Measurements from ENCODE around the gene INSRR.

INSRR gene

GRCh38 chr1:156803086-156803851 lies 55.6 kb downstream of the INSRR start:
- DNase-seq: no peak

GRCh38 chr1:156802421-156802935 lies 56.4 kb downstream of the INSRR start:
- DNase-seq: no peak

DNA sequence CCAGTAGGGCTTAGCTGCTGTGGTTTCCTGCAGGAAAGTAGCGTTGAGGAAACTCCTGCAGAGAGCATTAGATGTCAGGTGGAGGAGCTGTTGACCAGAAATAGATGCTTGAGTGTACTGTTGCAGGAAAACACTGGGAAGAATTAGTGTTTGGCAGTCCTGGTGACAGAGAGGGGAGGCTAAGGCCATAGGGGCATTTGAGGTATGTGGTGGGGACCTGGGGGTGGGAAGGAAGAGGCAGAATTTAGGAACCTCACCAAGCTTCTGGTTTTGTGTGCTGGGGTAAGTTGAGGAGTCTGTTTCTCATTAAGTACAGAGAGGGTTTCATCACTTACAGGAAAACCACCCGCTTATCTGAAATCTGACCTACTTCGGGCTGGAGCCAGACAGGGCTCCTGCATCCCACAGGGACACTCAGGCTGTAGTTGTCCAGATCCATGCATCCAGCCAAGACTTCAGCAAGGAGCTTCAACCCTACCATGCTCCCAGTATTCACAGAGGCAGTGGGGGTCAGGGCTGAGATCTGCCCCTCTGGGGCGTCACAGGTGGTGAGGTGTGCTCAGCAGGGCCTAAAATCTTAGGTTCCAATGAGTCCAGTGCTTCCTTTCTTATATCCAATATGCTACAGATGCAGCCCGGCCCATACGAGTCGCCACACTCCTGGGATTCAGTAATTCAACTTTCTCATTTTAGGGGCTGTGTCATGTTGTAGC lies 57.4 kb downstream of the INSRR start:
- DNase-seq: no peak

GRCh38 chr1:156797212-156797871 lies 61.6 kb downstream of the INSRR start:
- DNase-seq: no peak

DNA sequence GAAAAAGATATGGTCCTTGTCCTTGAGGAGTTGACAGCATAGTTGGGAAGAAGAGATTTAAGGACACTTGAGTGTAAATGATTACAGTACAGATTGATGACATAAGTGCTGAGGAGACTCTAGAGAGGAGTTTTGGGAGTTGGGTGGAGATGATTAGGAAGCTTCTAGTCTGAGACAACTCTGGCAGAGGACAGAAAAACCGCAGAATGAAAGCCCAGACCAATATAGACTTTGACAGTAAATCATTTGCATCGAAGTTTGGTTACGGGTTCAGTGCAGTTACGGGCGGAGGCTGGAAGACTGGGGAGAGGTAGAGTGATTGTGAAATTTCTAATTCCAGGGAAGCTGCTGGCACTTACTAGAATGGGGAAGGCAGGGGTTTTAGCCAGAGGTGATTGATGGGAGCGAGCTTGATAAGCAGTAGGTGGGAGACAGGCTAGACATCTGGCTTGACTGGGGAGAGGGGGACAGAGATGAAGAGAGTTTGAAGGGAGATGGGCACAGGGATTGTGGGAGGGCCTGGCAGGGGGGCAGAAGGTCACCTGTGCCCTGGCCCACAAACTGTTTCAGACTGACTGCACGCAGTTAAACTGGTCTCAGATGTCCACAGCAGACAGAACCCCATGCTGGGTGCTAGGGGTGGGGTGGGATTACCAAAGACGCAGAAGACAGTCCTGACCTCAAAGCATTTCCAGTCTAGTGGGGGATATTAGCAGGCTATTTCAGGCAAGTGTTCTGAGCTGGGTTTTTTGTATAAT lies 62.4 kb downstream of the INSRR start:
- no peak for DNase-seq

DNA sequence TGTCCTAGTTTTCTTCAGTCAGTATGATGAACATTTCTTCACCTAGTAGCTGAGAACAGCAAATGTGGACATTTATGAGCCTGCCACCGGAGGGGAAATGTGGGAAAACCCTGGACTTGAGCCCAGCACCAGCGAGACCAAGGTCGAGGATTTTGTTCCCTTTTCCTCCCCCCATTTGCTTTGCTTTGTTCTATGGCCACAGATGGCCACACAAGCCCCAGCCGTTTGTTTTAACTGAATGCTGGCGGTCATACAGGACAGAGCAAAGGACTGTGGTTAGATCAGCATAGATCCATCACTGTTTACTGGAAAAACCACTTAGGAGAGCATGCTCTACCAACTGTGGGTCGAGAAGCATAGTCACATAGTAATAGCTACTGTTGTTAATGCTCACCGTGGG lies 63.1 kb downstream of the INSRR start:
- DNase-seq: no peak

- DNase-seq: no peak
Observed at GRCh38 chr1:156795374-156795733, 63.6 kb downstream of the INSRR start.

DNA sequence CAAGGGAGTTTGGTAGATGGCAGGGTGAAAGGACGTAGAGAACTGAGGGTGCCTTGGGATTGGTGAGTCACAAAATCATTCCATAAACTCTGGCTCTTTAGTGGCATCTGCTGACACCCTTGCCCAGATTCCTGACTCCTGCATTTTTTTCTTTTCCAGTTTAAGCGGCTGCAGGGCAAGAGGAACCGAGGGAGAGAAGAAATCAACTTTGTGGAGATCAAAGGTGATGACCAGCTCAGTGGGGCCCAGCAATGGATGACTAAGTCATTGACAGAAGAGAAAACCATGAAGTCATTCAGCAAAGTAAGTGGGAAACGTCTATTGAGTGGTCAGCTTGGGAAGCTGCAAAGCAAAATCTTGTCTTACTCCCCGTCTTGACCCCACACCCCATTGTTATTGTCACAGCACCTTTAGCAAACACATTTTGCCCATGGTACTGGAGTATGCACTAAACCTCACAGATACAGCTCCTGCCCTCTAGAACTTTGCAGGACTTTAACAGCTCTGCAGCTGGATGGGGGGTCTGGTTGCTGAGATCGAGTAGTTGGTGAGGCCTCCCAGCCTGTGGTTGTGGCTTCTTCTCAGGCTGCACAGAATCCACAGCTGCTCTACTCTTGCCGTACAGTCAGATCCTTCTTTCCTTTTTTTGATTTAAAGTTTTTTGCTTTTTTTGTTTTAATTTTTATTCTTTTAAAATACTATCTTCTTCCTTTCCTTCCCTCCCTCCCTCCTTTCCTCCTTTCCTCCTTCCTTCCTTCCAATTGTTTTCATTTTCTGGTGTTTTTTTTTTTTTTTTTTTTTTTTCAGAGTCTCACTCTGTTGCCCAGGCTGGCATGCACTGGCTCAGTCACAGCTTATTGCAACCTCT lies 64.2 kb downstream of the INSRR start:
- no peak for DNase-seq
